HG03196 (cell line): ENCODE measurements around the gene SLC66A1.

Experiments used
- ATAC-seq: cut with Tn5 transposase; IDR thresholded peaks from one replicate; pipeline ENCODE4 v1.9.1; 2021; ENCODE audit not compliant: unreplicated experiment

The SLC66A1 gene

GRCh38 chr1:19375631-19376400, 63.7 kb downstream of the SLC66A1 start:
- ATAC-seq, result no peak

GRCh38 chr1:19376428-19377372, 64.6 kb downstream of the SLC66A1 start:
- no peak for ATAC-seq

GRCh38 chr1:19377812-19378718, 65.9 kb downstream of the SLC66A1 start:
- no peak for ATAC-seq
